Ovary (tissue), 3 donors: ENCODE measurements around the gene TNS3.

Source experiments
- CTCF ChIP-seq, 3 donors: fragments of 450-650 bp in 2 of 3; fragments of 200-600 bp in 1 of 3; IDR thresholded peaks; one replicate each; pipeline versions ENCODE4 v1.5.1 to v1.8.0; 2016 to 2022; ENCODE audit warnings: antibody characterized with exemption in 3 of 3, mild to moderate bottlenecking in 1 of 3
- EP300 ChIP-seq: sonication (generic); formaldehyde crosslinking; IDR thresholded peaks from one replicate; pipeline ENCODE4 v1.6.1; 2017; ENCODE audit warnings: antibody characterized with exemption
- POLR2A ChIP-seq: fragments of 450-650 bp; IDR thresholded peaks from one replicate; pipeline ENCODE4 v1.6.1; 2017; ENCODE audit warnings: antibody characterized with exemption, mild to moderate bottlenecking, moderate library complexity
- donor health status: DM: no; HTN: no; CAD: no.

GRCh38 chr7:47568056-47568455 lies 13.9 kb downstream of the TNS3 start:
- no peak for TF ChIP-seq CTCF (IDR thresholded peaks at IDR 0.05)
- TF ChIP-seq EP300: no peak
- no peak for TF ChIP-seq POLR2A
